ENCODE measurements around the gene MPPED1.

The MPPED1 gene

DNA sequence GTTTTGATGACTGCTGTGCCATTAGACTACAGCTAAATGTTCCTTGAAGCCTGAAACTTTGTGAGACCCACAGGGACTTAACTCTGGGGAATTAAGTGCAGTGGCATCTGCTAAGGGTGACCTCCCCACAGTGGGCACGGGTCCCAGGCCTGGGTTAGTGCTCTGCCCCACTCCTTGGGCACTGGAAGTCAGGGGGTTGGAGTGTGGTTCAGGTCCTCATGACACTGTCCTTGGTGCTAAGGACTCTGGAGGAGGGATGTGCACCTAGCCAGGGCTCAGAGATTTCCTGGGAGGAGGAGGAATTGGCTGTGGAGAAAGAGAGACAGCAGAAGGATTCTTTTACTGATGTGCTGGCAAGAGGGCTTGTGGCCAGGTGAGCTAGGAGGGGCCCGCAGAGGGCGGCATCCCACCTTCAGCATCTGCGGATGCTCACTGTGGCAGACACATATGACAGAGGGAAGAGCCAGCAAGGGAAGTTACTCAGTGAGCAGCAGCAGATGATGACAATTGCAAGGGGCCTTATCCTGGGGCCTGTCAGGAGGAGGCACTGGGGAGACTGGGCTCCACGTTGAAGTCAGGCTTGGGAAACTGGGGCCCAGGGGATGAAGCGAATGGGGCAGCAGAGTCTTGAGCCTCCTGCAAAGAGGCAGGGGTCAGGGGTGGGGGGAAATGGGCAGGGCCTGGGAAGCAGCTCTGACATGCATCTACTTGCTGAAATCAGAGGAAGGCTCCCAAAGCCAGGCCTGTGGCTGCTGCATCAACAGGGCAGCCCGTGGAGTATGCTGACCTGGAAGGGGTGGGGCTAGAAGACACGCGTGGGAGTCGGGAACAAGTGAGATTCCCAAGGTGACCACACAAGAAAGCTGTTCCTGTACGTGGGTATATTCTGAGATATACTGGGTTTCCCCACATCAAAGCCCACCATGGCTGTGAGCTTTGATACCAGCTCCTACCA is 144.0 kb downstream of the MPPED1 start:
- ChIA-PET CTCF (no interaction called here), POLR2A (no interaction called here)
- TF ChIP-seq, protein P1, sequence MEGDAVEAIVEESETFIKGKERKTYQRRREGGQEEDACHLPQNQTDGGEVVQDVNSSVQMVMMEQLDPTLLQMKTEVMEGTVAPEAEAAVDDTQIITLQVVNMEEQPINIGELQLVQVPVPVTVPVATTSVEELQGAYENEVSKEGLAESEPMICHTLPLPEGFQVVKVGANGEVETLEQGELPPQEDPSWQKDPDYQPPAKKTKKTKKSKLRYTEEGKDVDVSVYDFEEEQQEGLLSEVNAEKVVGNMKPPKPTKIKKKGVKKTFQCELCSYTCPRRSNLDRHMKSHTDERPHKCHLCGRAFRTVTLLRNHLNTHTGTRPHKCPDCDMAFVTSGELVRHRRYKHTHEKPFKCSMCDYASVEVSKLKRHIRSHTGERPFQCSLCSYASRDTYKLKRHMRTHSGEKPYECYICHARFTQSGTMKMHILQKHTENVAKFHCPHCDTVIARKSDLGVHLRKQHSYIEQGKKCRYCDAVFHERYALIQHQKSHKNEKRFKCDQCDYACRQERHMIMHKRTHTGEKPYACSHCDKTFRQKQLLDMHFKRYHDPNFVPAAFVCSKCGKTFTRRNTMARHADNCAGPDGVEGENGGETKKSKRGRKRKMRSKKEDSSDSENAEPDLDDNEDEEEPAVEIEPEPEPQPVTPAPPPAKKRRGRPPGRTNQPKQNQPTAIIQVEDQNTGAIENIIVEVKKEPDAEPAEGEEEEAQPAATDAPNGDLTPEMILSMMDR (IDR thresholded peaks at IDR 0.05; ENCODE audit: insufficient read depth, low read length, missing control alignments), result no peak
- no peak for DNase-seq (ENCODE audit: low read depth, low spot score)
- no peak overlapping the region for H3K4me3 ChIP-seq (ENCODE audit: low read depth, low read length)
